ENCODE measurements around the gene FIBP.
A peak's percentile ranks its signal among the peaks of the same experiment; 100 is the strongest.

The FIBP gene

DNA sequence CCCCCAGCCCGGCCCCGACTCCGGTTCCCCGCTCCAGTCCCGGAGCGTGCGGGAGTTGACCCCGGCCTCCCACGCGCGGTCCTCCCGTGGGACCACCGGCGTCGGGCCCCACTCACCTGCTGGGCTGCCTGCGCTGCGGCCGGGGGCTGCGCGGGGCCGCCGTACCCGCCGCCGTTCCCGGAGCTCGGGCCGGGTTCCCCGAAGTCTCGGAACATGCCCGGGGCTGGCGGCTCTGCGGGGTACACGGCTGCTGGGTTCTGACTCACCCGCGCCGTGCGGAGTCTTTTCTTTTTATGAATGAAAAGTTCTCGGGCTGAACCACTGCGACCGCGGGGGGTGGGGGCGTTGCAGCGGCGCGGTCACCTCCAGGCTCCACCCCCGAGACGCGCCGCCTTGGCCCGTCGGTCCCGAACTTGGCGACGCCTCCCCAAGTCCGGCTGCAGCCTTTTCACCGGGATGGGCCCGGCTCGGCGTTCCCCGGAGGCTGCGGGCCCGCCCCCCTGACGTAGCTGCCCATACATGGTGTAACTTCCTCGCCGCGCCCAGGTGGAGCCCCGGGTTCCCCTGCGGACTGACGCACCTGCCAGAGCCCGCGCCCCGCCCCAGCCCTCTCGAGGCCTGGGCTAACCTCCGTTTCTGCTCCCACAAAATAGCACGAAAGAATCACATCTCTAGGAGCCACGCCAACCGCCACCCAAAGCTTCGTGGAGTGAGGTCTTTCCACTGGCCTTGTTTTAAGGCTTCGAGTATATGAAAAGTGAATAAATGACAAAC is 12.0 kb upstream of the FIBP start, which contains the start of gene FOSL1:
FOSL1 (minus strand) TSS at position 264 of the 774 bp plus-strand sequence; CDS start at position 215, 49 bp downstream.
- TF ChIP-seq CTCF (IDR thresholded peaks at IDR 0.05; ENCODE audit: borderline replicate concordance, extremely low read depth, low read length, poor library complexity, severe bottlenecking) = no peak
- peak; percentile 90 for TF ChIP-seq EZH2 (IDR thresholded peaks at IDR 0.05; ENCODE audit: borderline replicate concordance, low read depth, low read length, severe bottlenecking)
- H3K79me2 ChIP-seq (ENCODE audit: insufficient read depth, low read length) = no peaks in the 10 kb centered on the region
- peak; percentile 63 for DNase-seq

DNA sequence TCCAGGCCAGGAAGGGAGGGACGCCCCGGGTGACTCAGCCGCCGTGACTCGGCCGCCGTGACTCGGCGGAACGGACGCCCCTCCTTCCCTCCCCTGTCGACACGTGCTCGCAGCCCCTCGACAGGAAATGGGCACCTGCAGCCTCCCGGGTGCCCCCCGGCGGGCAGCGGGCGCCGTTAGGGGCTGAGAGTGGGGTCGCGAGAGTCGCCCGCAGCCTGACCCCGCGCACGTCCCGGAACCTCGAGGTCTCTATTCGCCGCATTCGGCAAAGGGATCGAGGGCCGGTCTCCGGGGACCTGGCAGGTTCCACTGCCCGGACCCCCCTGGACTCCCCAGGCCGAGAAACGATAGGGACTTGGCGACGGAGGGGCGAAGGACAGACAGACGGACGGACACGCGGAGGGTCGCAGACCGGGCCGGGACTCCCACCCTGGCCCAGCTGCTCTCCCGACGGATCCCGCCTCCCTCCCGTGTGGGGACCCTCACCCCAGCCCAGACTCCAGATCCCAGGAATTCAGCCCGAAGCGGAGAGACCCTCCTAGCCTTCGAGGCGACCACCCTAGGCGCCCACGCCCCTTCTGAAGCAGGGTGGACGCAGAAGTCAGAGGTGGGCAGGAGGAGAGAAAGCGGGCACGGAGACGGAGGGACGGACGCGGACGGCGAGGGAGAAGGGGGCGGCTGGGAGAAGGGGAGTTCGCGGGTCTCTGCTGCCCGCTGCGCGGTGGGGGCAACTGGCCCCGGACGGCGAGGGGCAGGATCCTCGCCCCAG is 11.3 kb upstream of the FIBP start:
- Histone ChIP-seq H3K79me2 (ENCODE audit: insufficient read depth, low read length) (no peaks in the 10 kb centered on the region), H3K9ac (ENCODE audit: low read depth, low read length) (peak overlapping the region; percentile 43), H3K4me2 (ENCODE audit: insufficient read depth, low read length) (peak overlapping the region; percentile 69), H2AFZ (ENCODE audit: low read depth, low read length) (peak overlapping the region; percentile 41), H3K4me3 (ENCODE audit: low read depth in 1 of 2, low read length in 2 of 2) (peak overlapping the region in 1 of 2 experiments; percentile 53; a peak in 2 of 4 replicates), H3K27ac (ENCODE audit: low read length) (no peak overlapping the region), H4K20me1 (ENCODE audit: insufficient read depth, low read length) (0 out of 2 replicates have a peak, but pooled peaks cover 5% of the 10 kb centered on the region), H3K27me3 (ENCODE audit: insufficient read depth, low read length, poor library complexity) (peaks cover 46% of the 10 kb centered on the region), H3K9me3 (ENCODE audit: insufficient read depth, low read length, severe bottlenecking) (no peaks in the 10 kb centered on the region), H3K36me3 (ENCODE audit: insufficient read depth, low read length) (no peaks in the 10 kb centered on the region), H3K4me1 (ENCODE audit: insufficient read depth, low read length) (peaks cover 23% of the 10 kb centered on the region)
- DNase-seq (peak; percentile 69), ATAC-seq (ENCODE audit: insufficient read depth, low read depth) (peak; percentile 69)
- peak; percentile 80 for TF ChIP-seq EZH2 (IDR thresholded peaks at IDR 0.05; ENCODE audit: borderline replicate concordance, low read depth, low read length, severe bottlenecking)
- peak; percentile 36 for TF ChIP-seq CTCF (IDR thresholded peaks at IDR 0.05; ENCODE audit: borderline replicate concordance, extremely low read depth, low read length, poor library complexity, severe bottlenecking)

More for the DNA sequence above, 12.0 kb upstream of the FIBP start, which contains the start of gene FOSL1:
- Histone ChIP-seq H3K4me2 (ENCODE audit: insufficient read depth, low read length) (peak within 1 kb of the TSS; percentile 69), H4K20me1 (ENCODE audit: insufficient read depth, low read length) (0 out of 2 replicates have a peak, but pooled peaks cover 5% of the 10 kb centered on the region), H3K4me3 (ENCODE audit: low read depth in 1 of 2, low read length in 2 of 2) (peak within 1 kb of the TSS in 1 of 2 experiments; percentile 53; a peak in 2 of 4 replicates), H2AFZ (ENCODE audit: low read depth, low read length) (peak within 1 kb of the TSS; percentile 41), H3K9me3 (ENCODE audit: insufficient read depth, low read length, severe bottlenecking) (no peaks in the 10 kb centered on the region), H3K27ac (ENCODE audit: low read length) (no peak within 1 kb of the TSS), H3K4me1 (ENCODE audit: insufficient read depth, low read length) (peaks cover 23% of the 10 kb centered on the region), H3K36me3 (ENCODE audit: insufficient read depth, low read length) (no peaks in the 10 kb centered on the region), H3K27me3 (ENCODE audit: insufficient read depth, low read length, poor library complexity) (peaks cover 46% of the 10 kb centered on the region), H3K9ac (ENCODE audit: low read depth, low read length) (peak within 1 kb of the TSS; percentile 43)
- ATAC-seq (ENCODE audit: insufficient read depth, low read depth) = peak; percentile 70

DNA sequence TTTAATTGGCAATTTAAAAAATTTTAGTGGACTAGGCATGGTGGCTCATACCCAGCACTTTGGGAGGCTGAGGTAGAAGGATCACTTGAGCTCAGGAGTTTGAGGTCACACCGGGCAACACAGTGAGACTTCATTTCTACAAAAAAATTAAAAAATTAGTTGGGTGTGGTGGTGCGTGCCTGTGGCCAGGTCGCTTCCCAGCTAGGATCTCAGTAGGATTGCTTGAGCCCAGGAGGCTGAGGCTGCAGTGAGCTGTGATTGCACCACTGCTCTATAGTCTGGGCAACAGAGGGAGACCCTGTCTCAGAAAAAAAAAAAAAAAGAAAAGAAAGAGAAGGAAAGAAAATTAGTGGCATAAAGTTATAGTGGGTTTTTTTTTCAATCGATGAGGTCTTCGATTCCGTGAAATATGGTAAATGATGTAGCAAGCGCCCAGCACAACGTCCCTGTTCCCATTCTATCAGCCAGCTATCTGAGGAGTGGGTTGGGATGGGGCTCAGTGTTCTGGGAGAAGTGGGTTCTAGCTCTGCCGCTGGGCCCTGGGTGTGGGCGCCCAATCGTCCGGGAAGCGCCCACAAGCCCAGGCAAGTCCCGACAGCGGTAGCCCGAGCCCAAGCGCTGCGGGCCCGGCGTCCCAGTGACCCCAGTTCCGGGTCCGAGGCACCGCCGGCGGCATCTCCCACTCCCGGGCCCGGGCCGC is 10.5 kb upstream of the FIBP start:
- Histone ChIP-seq H3K9me3 (ENCODE audit: insufficient read depth, low read length, severe bottlenecking) (no peaks in the 10 kb centered on the region), H3K36me3 (ENCODE audit: insufficient read depth, low read length) (no peaks in the 10 kb centered on the region), H3K27ac (ENCODE audit: low read length) (no peak overlapping the region), H3K9ac (ENCODE audit: low read depth, low read length) (peak overlapping the region; percentile 43; the same call in 1 of the 2 replicates), H3K4me3 (ENCODE audit: low read depth in 1 of 2, low read length in 2 of 2) (peak overlapping the region in 1 of 2 experiments; percentile 53; a peak in 2 of 4 replicates), H3K4me2 (ENCODE audit: insufficient read depth, low read length) (peak overlapping the region; percentile 69), H2AFZ (ENCODE audit: low read depth, low read length) (peak overlapping the region; percentile 41; the same call in 1 of the 2 replicates), H3K4me1 (ENCODE audit: insufficient read depth, low read length) (peaks cover 23% of the 10 kb centered on the region), H4K20me1 (ENCODE audit: insufficient read depth, low read length) (0 out of 2 replicates have a peak, but pooled peaks cover 5% of the 10 kb centered on the region), H3K27me3 (ENCODE audit: insufficient read depth, low read length, poor library complexity) (peaks cover 46% of the 10 kb centered on the region), H3K79me2 (ENCODE audit: insufficient read depth, low read length) (no peaks in the 10 kb centered on the region)
- TF ChIP-seq EZH2 (IDR thresholded peaks at IDR 0.05; ENCODE audit: borderline replicate concordance, low read depth, low read length, severe bottlenecking) = peak; percentile 5
- no peak for TF ChIP-seq CTCF (IDR thresholded peaks at IDR 0.05; ENCODE audit: borderline replicate concordance, extremely low read depth, low read length, poor library complexity, severe bottlenecking)
- ATAC-seq (ENCODE audit: insufficient read depth, low read depth) = no peak
- DNase-seq = no peak
